ENCODE data around the gene ATP1A4.

The ATP1A4 gene

GRCh38 chr1:160166166-160166868 is 14.9 kb downstream of the ATP1A4 start:
- no peak for FAIRE-seq
- no peak for DNase-seq (ENCODE audit: insufficient read length, low spot score)
- no peak for TF ChIP-seq POLR2A (IDR thresholded peaks at IDR 0.05; ENCODE audit: low read depth, low read length)

- TF ChIP-seq POLR2A (IDR thresholded peaks at IDR 0.05; ENCODE audit: low read depth, low read length), result no peak
- no peak for DNase-seq (ENCODE audit: insufficient read length, low spot score)
- no peak for FAIRE-seq
Observed at GRCh38 chr1:160167056-160167455, 15.7 kb downstream of the ATP1A4 start.

- DNase-seq (ENCODE audit: insufficient read length, low spot score), result peak; percentile 41
Observed at GRCh38 chr1:160167580-160167979, 16.2 kb downstream of the ATP1A4 start.

DNA sequence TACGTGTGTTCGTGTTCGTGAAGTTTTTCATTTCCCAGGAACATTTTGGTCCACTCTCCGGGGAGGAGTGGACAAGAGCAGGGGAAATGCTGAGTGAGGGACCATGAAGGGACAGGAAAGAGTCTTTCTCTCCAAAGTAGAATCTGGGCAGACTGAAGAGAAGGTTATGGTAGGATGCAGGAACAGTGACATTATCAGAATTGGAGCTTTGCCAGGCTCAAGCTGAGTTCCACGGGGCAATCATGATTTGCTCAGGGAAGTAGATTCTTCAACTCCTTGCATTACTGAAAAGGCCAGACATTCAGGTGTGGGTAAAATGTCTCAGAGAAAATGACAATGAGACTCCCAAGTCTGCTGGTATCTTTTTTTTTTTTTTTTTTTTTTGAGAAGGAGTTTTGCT is 16.6 kb downstream of the ATP1A4 start:
- no peak for TF ChIP-seq POLR2A (IDR thresholded peaks at IDR 0.05; ENCODE audit: low read depth, low read length)
- FAIRE-seq, result no peak
- DNase-seq (ENCODE audit: insufficient read length, low spot score), result no peak

More at GRCh38 chr1:160167580-160167979, 16.2 kb downstream of the ATP1A4 start:
- no peak for FAIRE-seq
- TF ChIP-seq POLR2A (IDR thresholded peaks at IDR 0.05; ENCODE audit: low read depth, low read length), result no peak

DNA sequence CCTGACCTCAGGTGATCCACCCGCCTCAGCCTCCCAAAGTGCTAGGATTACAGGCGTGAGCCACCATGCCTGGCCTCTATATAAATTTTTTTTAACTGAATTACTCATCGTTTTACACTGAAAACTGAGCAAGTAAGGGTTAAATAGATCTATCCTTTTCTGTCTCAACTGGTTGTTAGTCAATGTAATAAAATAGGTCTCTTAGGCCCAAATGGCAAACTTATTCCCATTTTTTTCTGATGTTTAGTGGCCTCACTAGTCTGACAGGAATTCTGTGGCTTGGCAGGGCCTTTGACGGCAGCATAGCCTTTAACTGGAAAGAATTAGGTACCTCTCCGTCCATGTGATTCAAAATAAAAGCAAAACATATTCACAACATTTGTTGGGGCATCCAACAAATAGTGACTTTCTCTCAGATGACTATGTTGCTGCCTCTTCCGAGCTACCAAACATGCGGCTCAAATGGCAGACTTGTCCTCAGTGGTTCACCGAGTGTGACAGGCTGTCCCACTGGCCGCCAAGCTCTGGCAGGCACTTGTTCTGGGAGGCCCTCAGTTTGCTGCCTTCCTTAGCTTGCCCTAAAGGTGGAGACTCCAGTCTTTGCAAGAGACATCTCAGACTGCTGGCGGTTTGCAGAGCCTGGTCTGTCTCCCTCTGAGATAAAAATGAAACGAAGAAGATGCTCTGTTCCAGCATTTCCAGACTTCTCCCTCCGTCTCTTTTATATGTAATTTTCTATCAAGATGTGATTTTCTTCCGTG is 17.4 kb downstream of the ATP1A4 start:
- FAIRE-seq, result no peak
- DNase-seq (ENCODE audit: insufficient read length, low spot score), result no peak
- TF ChIP-seq POLR2A (IDR thresholded peaks at IDR 0.05; ENCODE audit: low read depth, low read length), result no peak

DNA sequence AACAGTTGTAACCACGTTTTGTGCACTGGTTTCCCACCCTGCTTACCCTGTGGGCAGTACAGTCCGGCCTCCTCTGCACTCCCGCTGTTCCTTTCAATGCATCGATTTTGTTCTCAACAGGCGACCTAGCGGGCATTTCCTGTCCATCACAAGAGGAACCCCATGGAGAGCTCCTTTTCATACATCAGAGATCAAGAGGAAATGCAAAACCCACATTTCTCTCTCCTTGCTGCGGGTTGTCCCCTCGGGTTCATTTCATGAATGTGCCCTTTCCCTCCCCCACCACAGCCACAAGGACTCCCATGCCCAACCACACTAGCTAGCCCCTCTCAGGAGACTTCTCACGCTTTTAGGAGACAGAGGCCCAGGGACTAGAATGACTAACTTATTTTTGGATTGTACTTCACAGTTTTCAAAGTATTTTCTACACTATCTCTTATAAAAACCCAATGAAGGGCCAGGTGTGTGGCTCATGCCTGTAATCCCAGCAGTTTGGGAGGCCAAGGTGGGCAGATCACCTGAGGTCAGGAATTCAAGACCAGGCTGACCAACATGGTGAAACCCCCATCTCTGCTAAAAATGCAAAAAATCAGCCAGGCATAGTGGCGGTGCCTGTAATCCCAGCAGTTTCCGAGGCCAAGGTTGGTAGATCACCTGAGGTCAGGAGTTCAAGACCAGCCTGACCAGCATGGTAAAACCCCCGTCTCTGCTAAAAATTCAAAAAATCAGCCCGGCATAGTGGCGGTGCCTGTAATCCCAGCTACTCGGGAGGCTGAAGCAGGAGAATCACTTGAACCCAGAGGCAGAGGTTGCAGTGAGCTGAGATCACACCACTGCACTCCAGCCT is 18.4 kb downstream of the ATP1A4 start:
- DNase-seq (ENCODE audit: insufficient read length, low spot score) (no peak), FAIRE-seq (no peak)
- no peak for TF ChIP-seq POLR2A (IDR thresholded peaks at IDR 0.05; ENCODE audit: low read depth, low read length)

GRCh38 chr1:160171354-160171753 is 20.0 kb downstream of the ATP1A4 start:
- FAIRE-seq (no peak), DNase-seq (ENCODE audit: insufficient read length, low spot score) (peak; percentile 76)
- TF ChIP-seq POLR2A (IDR thresholded peaks at IDR 0.05; ENCODE audit: low read depth, low read length), result no peak

- no peak for DNase-seq (ENCODE audit: insufficient read length, low spot score)
- no peak for TF ChIP-seq POLR2A (IDR thresholded peaks at IDR 0.05; ENCODE audit: low read depth, low read length)
- no peak for FAIRE-seq
Observed at GRCh38 chr1:160171980-160172379, 20.6 kb downstream of the ATP1A4 start.

GRCh38 chr1:160177231-160177630 is 25.8 kb downstream of the ATP1A4 start:
- FAIRE-seq (no peak), DNase-seq (ENCODE audit: insufficient read length, low spot score) (no peak)
- no peak for TF ChIP-seq POLR2A (IDR thresholded peaks at IDR 0.05; ENCODE audit: low read depth, low read length)

DNA sequence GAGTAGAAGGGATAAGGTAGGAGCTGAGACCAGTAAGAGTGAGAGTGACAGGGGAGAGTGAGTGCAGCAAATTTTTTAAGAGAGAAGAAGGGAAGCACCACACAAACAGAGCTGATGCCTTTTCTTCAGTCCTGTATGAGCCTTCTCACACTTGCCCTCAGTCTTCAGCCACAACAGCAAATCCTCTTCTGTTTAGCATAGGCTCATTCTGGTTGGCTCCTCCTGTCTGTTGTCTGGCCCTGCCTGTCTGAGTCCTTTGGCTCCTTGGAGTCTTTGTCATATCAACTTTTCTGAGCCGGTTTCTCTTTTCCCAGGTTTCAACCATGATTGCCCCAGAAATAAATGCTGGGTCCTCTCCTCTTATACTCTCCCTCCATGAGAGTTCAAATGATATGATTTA is 26.3 kb downstream of the ATP1A4 start:
- TF ChIP-seq POLR2A (IDR thresholded peaks at IDR 0.05; ENCODE audit: low read depth, low read length), result no peak
- FAIRE-seq (no peak), DNase-seq (ENCODE audit: insufficient read length, low spot score) (no peak)

DNA sequence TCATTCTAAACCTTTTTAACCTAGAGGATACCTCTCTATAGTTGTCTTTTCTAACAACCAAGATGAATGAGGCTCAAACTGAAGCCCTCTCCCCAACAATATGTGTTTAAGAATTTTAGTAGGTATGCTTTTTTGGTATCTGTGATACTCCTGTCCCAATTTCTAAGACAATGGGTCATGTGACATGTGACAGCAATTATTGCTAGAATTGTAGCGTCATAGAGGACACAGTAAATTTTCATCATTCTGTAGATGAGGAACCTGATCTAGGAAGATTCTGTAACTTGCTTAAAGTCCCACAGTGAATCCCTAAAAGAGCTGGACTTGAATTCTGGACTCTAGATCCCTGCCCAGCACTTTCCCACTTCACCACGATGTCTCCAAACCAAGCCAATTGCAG is 27.3 kb downstream of the ATP1A4 start:
- no peak for DNase-seq (ENCODE audit: insufficient read length, low spot score)
- no peak for TF ChIP-seq POLR2A (IDR thresholded peaks at IDR 0.05; ENCODE audit: low read depth, low read length)
- FAIRE-seq, result no peak

- DNase-seq (ENCODE audit: insufficient read length, low spot score), result no peak
- no peak for TF ChIP-seq POLR2A (IDR thresholded peaks at IDR 0.05; ENCODE audit: low read depth, low read length)
- FAIRE-seq, result no peak
Observed at GRCh38 chr1:160179336-160179735, 27.9 kb downstream of the ATP1A4 start.

DNA sequence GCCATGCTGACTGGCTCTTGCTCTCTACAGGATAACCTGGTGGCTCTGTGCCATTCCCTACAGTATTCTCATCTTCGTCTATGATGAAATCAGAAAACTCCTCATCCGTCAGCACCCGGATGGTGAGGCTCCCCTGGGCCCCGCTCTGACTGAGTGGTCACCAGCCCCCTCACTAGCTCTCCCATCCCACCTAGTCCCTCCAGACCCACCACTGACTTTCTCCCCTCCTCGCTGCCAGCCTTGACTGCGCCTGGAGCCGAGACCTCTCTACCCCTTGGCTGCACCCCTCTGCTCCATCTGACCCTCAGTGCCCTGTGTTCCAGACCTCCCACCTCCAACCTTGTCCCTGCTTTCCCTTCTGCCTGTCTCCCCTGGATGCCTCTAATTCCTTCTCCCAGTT is 34.8 kb downstream of the ATP1A4 start:
- no peak for TF ChIP-seq POLR2A (IDR thresholded peaks at IDR 0.05; ENCODE audit: low read depth, low read length)
- no peak for FAIRE-seq
- DNase-seq (ENCODE audit: insufficient read length, low spot score), result no peak

DNA sequence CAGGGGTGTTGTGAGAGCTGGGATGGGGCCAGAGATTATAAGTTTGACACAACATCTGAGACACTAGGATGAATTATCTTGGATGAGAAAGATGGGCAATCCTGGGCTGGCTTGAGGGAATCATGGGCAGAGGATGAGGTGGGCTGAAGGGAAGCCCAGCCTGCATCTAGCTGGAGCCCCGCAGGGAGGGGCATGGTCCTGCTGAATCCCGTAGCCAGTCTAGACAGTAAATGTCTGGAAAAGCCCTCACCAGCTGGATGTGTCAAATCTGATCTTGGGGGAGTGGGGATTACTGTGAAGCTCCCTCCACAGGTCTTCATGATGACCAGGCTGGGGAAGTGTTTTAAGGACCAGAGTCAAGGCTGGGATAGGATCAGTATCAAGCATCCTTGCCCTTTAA is 35.3 kb downstream of the ATP1A4 start:
- no peak for TF ChIP-seq POLR2A (IDR thresholded peaks at IDR 0.05; ENCODE audit: low read depth, low read length)
- FAIRE-seq (no peak), DNase-seq (ENCODE audit: insufficient read length, low spot score) (no peak)
